ENCODE measurements around the gene IGSF9. TPM values are rescaled to one million over a fixed set of nuclear protein-coding genes. Genes with fewer than 3 reads are reported as not detected.

The IGSF9 gene
- not detected in 2 replicates for total RNA-seq (2013; cell fraction: nucleolus; rRNA removed)
- not detected in 2 replicates for total RNA-seq (2014; rRNA removed)
- total RNA-seq (2014; rRNA removed; fragmentation: Illumina TruSeq; extraction: Trizol), result not detected in 2 replicates
- total RNA-seq (2021), result not detected in 2 replicates
- not detected for polyA plus RNA-seq (2011; ENCODE audit: low read depth)
- polyA plus RNA-seq (2011; rRNA removed), result not detected in 2 replicates
- polyA plus RNA-seq (2011; cell fraction: cytosol; rRNA removed), result 0.01 and 0.03 TPM in 2 replicates
- polyA plus RNA-seq (2011; cell fraction: nucleus; rRNA removed), result 0.04 and 0.06 TPM in 2 replicates
- 0.03 TPM in 1 of 2 replicates, not detected in the other for polyA plus RNA-seq (2012)
- not detected in 2 replicates for polyA plus RNA-seq (2014; fragmentation: Illumina TruSeq; extraction: Trizol)
- not detected for polyA plus RNA-seq (2014; fragmentation: Nextera tagmentation; extraction: Ambion mirVana)
- polyA plus RNA-seq (2014; rRNA removed), result 0.04 TPM in 1 of 2 replicates, not detected in the other
- under 1 TPM in 1 of 2 experiments, not detected in 1; 0.07 TPM for polyA plus RNA-seq (2016; fragmentation: Nextera tagmentation; extraction: Ambion mirVana)
- polyA minus RNA-seq (2011; rRNA and poly(A)+ RNA removed), result not detected in 2 replicates
- polyA minus RNA-seq (2011; cell fraction: cytosol; rRNA and poly(A)+ RNA removed), result not detected in 2 replicates
- not detected in 2 replicates for polyA minus RNA-seq (2011; cell fraction: nucleus; rRNA and poly(A)+ RNA removed)
- percentile 5 among the genes with signal in this experiment for Bru-seq, nascent RNA
- BruChase-seq, experiment 1, labeled RNA remaining after a 6-hour chase, result percentile 13 among the genes with signal in this experiment
- BruChase-seq, experiment 2, labeled RNA remaining after a 2-hour chase, result percentile 22 among the genes with signal in this experiment
- long read RNA-seq, experiment 1, result 0 reads
- long read RNA-seq, experiment 2, result 0 reads

DNA sequence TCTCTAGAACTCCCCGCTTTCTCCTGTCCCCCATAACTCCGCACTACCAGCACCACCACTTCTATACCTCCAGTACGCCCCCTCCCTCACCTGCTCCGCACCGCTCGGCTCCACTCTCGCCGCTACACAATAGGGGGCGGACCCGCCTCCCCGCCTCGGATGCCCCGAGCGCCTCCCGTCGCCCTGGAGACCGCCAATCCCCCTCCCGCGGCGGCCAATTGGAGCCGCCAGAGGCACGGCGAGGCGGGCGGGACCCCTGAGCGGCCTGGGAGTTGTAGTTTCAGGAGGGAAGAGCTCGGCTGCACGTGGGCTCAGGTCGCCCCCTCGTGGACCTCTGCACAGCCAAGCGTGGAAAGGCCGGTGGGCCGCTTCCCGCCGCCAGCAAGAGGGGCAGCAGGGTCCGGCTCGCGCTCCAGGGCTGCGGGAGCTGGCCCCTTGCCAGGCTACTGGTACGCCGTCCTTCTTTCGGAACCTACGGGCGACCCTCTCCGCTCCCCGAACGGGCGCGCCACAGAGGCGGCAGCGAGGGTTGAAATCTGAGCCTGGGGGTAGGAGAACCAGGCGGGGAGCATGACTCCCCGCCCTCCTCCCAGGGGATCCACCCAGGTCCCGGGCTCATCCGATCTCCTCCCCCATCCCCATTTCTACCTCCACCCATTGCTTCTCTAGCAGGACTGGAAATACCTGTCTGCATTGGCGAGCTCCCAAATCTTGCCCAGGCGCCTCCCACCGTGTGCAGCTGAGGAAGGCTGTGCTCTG is at the start of gene IGSF9:
IGSF9 (minus strand) TSS at position 131 of the 759 bp plus-strand sequence. CDS start 2,159 bp downstream, outside the sequence.
- Histone ChIP-seq H3K36me3 (ENCODE audit: control insufficient read depth in 2 of 2, insufficient read depth in 2 of 2, low read length in 1 of 2) (no peaks in the 10 kb centered on the region), H3K9me3 (replicated peaks; ENCODE audit: control insufficient read depth, insufficient read depth, low read length) (no peaks in the 10 kb centered on the region), H3K9ac (ENCODE audit: control insufficient read depth, insufficient read depth, low read length) (no peak within 1 kb of the TSS), H4K20me1 (ENCODE audit: control insufficient read depth, insufficient read depth) (no peaks in the 10 kb centered on the region), H3K27ac (ENCODE audit: control insufficient read depth, insufficient read depth) (no peak within 1 kb of the TSS), H3K79me2 (ENCODE audit: control insufficient read depth, insufficient read depth, low read length) (no peaks in the 10 kb centered on the region), H3K4me2 (ENCODE audit: control insufficient read depth, insufficient read depth) (peak within 1 kb of the TSS; percentile 38; the same call in 1 of the 2 replicates), H2AFZ (ENCODE audit: control insufficient read depth, low read depth, low read length) (no peak within 1 kb of the TSS), H3K27me3 (replicated peaks in 1 of 2; ENCODE audit: control insufficient read depth in 2 of 2, insufficient read depth in 2 of 2, low read length in 1 of 2) (peaks cover 6 to 26% of the 10 kb centered on the region in 2 experiments), H3K4me1 (ENCODE audit: control insufficient read depth, insufficient read depth, low read length) (no peaks in the 10 kb centered on the region; the same call in 1 of the 2 replicates), H3K4me3 (no peak within 1 kb of the TSS)
- no TSS peak for BruUV-seq (replicated peaks)
- 20% methylated on average over 56 of the region's 58 CpGs for WGBS (ENCODE audit: insufficient coverage, insufficient replicate concordance, low lambda C conversion rate, missing lambda C conversion rate)
- intact Hi-C loops (cut with micrococcal nuclease; ENCODE audit: unreplicated experiment) (no loop called here), in situ Hi-C loops (cut with MboI) (no loop called here)
- ChIA-PET RAD21 (ENCODE audit: unreplicated experiment) (interaction anchor here (1.4 kb wide), 1 partner anchor 23 kb away, joined by 3 read pairs; no protein-coding TSS in a partner anchor), SMC1A (ENCODE audit: uncharacterized antibody, unreplicated experiment) (no interaction called here), CTCF (interaction anchor here (0.9 to 2.8 kb wide), 4 partner anchors 10 to 147 kb away, joined by 3 to 12 read pairs (median 3); no protein-coding TSS in a partner anchor), POLR2A (no interaction called here)
- no peak for FAIRE-seq
- DNase-seq (ENCODE audit: low read depth, low spot score), result no peak
- ATAC-seq, result peak; percentile 78
- peak; percentile 71 for TF ChIP-seq SIX5 (IDR thresholded peaks at IDR 0.05; ENCODE audit: low read depth, low read length, severe bottlenecking)
- TF ChIP-seq BMI1 (IDR thresholded peaks at IDR 0.05; ENCODE audit: borderline replicate concordance), result peak; percentile 30; the same call in 1 of the 2 replicates
- peak; percentile 34 for TF ChIP-seq IKZF1 (conservative IDR thresholded peaks at IDR 0.05)
- peak; percentile 22; the same call in 1 of the 2 replicates for TF ChIP-seq RAD21 (IDR thresholded peaks at IDR 0.05; ENCODE audit: insufficient read depth, low read depth, low read length)
- TF ChIP-seq PKNOX1 (IDR thresholded peaks at IDR 0.05), result peak; percentile 77
- TF ChIP-seq, protein P1, sequence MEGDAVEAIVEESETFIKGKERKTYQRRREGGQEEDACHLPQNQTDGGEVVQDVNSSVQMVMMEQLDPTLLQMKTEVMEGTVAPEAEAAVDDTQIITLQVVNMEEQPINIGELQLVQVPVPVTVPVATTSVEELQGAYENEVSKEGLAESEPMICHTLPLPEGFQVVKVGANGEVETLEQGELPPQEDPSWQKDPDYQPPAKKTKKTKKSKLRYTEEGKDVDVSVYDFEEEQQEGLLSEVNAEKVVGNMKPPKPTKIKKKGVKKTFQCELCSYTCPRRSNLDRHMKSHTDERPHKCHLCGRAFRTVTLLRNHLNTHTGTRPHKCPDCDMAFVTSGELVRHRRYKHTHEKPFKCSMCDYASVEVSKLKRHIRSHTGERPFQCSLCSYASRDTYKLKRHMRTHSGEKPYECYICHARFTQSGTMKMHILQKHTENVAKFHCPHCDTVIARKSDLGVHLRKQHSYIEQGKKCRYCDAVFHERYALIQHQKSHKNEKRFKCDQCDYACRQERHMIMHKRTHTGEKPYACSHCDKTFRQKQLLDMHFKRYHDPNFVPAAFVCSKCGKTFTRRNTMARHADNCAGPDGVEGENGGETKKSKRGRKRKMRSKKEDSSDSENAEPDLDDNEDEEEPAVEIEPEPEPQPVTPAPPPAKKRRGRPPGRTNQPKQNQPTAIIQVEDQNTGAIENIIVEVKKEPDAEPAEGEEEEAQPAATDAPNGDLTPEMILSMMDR (IDR thresholded peaks at IDR 0.05 in 2 of 3, conservative IDR thresholded peaks at IDR 0.05 in 1 of 3; ENCODE audit: control insufficient read depth in 2 of 3, extremely low read depth in 1 of 3, insufficient read depth in 1 of 3, low read depth in 3 of 3, low read length in 3 of 3), result peak; percentile 12 to 38 (median 18); a peak in 4 of 6 replicates
- TF ChIP-seq, protein P2, sequence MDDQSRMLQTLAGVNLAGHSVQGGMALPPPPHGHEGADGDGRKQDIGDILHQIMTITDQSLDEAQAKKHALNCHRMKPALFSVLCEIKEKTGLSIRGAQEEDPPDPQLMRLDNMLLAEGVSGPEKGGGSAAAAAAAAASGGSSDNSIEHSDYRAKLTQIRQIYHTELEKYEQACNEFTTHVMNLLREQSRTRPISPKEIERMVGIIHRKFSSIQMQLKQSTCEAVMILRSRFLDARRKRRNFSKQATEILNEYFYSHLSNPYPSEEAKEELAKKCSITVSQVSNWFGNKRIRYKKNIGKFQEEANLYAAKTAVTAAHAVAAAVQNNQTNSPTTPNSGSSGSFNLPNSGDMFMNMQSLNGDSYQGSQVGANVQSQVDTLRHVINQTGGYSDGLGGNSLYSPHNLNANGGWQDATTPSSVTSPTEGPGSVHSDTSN (IDR thresholded peaks at IDR 0.05; ENCODE audit: insufficient replicate concordance, low read depth, low read length), result peak; percentile 43
- TF ChIP-seq PML (IDR thresholded peaks at IDR 0.05; ENCODE audit: low read length), result no peak
- TF ChIP-seq MAX (IDR thresholded peaks at IDR 0.05; ENCODE audit: low read depth, low read length), result no peak
- no peak for TF ChIP-seq SMAD5 (IDR thresholded peaks at IDR 0.05; ENCODE audit: low read depth)
- TF ChIP-seq HCFC1 (IDR thresholded peaks at IDR 0.05; ENCODE audit: low read length), result peak; percentile 64
- TF ChIP-seq NFYB (IDR thresholded peaks at IDR 0.05; ENCODE audit: insufficient read depth, low read depth, low read length), result peak; percentile 27; the same call in 1 of the 2 replicates
- TF ChIP-seq SUZ12 (IDR thresholded peaks at IDR 0.05; ENCODE audit: unreplicated experiment), result peak; percentile 82
